ENCODE results near the gene GLI2.

The GLI2 gene

GRCh38 chr2:120761164-120761861, 25.6 kb downstream of the GLI2 start:
- no peaks in the 10 kb centered on the region for H3K27me3 ChIP-seq (ENCODE audit: insufficient read depth, poor library complexity, severe bottlenecking)
- H3K4me1 ChIP-seq (ENCODE audit: insufficient read depth, poor library complexity, severe bottlenecking), result no peaks in the 10 kb centered on the region
- no peaks in the 10 kb centered on the region for H3K9me3 ChIP-seq (ENCODE audit: severe bottlenecking)
- H3K4me3 ChIP-seq (ENCODE audit: severe bottlenecking), result no peak overlapping the region
- no peak overlapping the region for H3K27ac ChIP-seq (ENCODE audit: poor library complexity, severe bottlenecking)
- no peak for ATAC-seq (ENCODE audit: low read depth)
- peak; percentile 38 for DNase-seq (ENCODE audit: low spot score)
- H3K36me3 ChIP-seq (ENCODE audit: low read depth), result no peaks in the 10 kb centered on the region
- no peak for TF ChIP-seq CTCF (IDR thresholded peaks at IDR 0.05; ENCODE audit: poor library complexity, severe bottlenecking)

GRCh38 chr2:120761911-120762310, 26.2 kb downstream of the GLI2 start:
- Histone ChIP-seq H3K27ac (ENCODE audit: poor library complexity, severe bottlenecking) (no peak overlapping the region), H3K27me3 (ENCODE audit: insufficient read depth, poor library complexity, severe bottlenecking) (no peaks in the 10 kb centered on the region), H3K36me3 (ENCODE audit: low read depth) (no peaks in the 10 kb centered on the region), H3K9me3 (ENCODE audit: severe bottlenecking) (no peaks in the 10 kb centered on the region), H3K4me3 (ENCODE audit: severe bottlenecking) (no peak overlapping the region), H3K4me1 (ENCODE audit: insufficient read depth, poor library complexity, severe bottlenecking) (no peaks in the 10 kb centered on the region)
- no peak for TF ChIP-seq CTCF (IDR thresholded peaks at IDR 0.05; ENCODE audit: poor library complexity, severe bottlenecking)
- peak; percentile 23 for DNase-seq (ENCODE audit: low spot score)
- no peak for ATAC-seq (ENCODE audit: low read depth)

- no peaks in the 10 kb centered on the region for H3K4me1 ChIP-seq (ENCODE audit: insufficient read depth, poor library complexity, severe bottlenecking)
- DNase-seq (ENCODE audit: low spot score) (no peak), ATAC-seq (ENCODE audit: low read depth) (no peak)
- no peak for TF ChIP-seq CTCF (IDR thresholded peaks at IDR 0.05; ENCODE audit: poor library complexity, severe bottlenecking)
- H3K9me3 ChIP-seq (ENCODE audit: severe bottlenecking), result no peaks in the 10 kb centered on the region
- H3K36me3 ChIP-seq (ENCODE audit: low read depth), result no peaks in the 10 kb centered on the region
- H3K27me3 ChIP-seq (ENCODE audit: insufficient read depth, poor library complexity, severe bottlenecking), result no peaks in the 10 kb centered on the region
- H3K27ac ChIP-seq (ENCODE audit: poor library complexity, severe bottlenecking), result no peak overlapping the region
- no peak overlapping the region for H3K4me3 ChIP-seq (ENCODE audit: severe bottlenecking)
Measured at GRCh38 chr2:120762341-120763061, 26.8 kb downstream of the GLI2 start.

GRCh38 chr2:120763508-120763907, 27.8 kb downstream of the GLI2 start:
- Histone ChIP-seq H3K9me3 (ENCODE audit: severe bottlenecking) (no peaks in the 10 kb centered on the region), H3K27me3 (ENCODE audit: insufficient read depth, poor library complexity, severe bottlenecking) (no peaks in the 10 kb centered on the region), H3K4me1 (ENCODE audit: insufficient read depth, poor library complexity, severe bottlenecking) (no peaks in the 10 kb centered on the region), H3K4me3 (ENCODE audit: severe bottlenecking) (no peak overlapping the region), H3K36me3 (ENCODE audit: low read depth) (no peaks in the 10 kb centered on the region), H3K27ac (ENCODE audit: poor library complexity, severe bottlenecking) (no peak overlapping the region)
- ATAC-seq (ENCODE audit: low read depth) (no peak), DNase-seq (ENCODE audit: low spot score) (peak; percentile 37)
- no peak for TF ChIP-seq CTCF (IDR thresholded peaks at IDR 0.05; ENCODE audit: poor library complexity, severe bottlenecking)

GRCh38 chr2:120763931-120764330, 28.3 kb downstream of the GLI2 start:
- no peak for ATAC-seq (ENCODE audit: low read depth)
- no peak for TF ChIP-seq CTCF (IDR thresholded peaks at IDR 0.05; ENCODE audit: poor library complexity, severe bottlenecking)
- Histone ChIP-seq H3K27ac (ENCODE audit: poor library complexity, severe bottlenecking) (no peak overlapping the region), H3K9me3 (ENCODE audit: severe bottlenecking) (no peaks in the 10 kb centered on the region), H3K36me3 (ENCODE audit: low read depth) (no peaks in the 10 kb centered on the region), H3K27me3 (ENCODE audit: insufficient read depth, poor library complexity, severe bottlenecking) (no peaks in the 10 kb centered on the region), H3K4me1 (ENCODE audit: insufficient read depth, poor library complexity, severe bottlenecking) (no peaks in the 10 kb centered on the region), H3K4me3 (ENCODE audit: severe bottlenecking) (no peak overlapping the region)
- DNase-seq (ENCODE audit: low spot score), result no peak

Measured in RWPE2 (cell line).